Stimulated activated CD4-positive, alpha-beta T cell treated with anti-CD3 and anti-CD28 coated beads, Interleukin-15, amount 100 ng/mL, for 1 hour (primary cell): ENCODE data around the gene OXER1.

Source experiments
- DNase-seq, 2 donors: peaks; one replicate each; pipeline ENCODE4 v3.0.0-alpha.2; 2020; ENCODE audit warnings: low read depth in 1 of 2, low spot score in 1 of 2

The OXER1 gene

GRCh38 chr2:42794271-42795046, 30.5 kb upstream of the OXER1 start:
- DNase-seq: no peak

- DNase-seq: no peak
Measured at GRCh38 chr2:42793334-42794270, 29.7 kb upstream of the OXER1 start.

GRCh38 chr2:42792583-42793333, 28.8 kb upstream of the OXER1 start, which contains the start of gene HAAO:
TSS of gene HAAO (minus strand) at chr2:42792583. CDS start at chr2:42792536, 47 bp downstream.
- DNase-seq: no peak

- DNase-seq: no peak
Measured at GRCh38 chr2:42792087-42792582, 28.2 kb upstream of the OXER1 start.

GRCh38 chr2:42791606-42792005, 27.7 kb upstream of the OXER1 start:
- DNase-seq: no peak

- DNase-seq: no peak
Measured at GRCh38 chr2:42789751-42790150, 25.8 kb upstream of the OXER1 start.

- no peak for DNase-seq
Measured at GRCh38 chr2:42788882-42789281, 24.9 kb upstream of the OXER1 start.

- no peak for DNase-seq
Measured at GRCh38 chr2:42788478-42788793, 24.5 kb upstream of the OXER1 start.

GRCh38 chr2:42787788-42788477, 24.0 kb upstream of the OXER1 start:
- DNase-seq: no peak

- no peak for DNase-seq
Measured at GRCh38 chr2:42787424-42787787, 23.5 kb upstream of the OXER1 start.

GRCh38 chr2:42786561-42787345, 22.8 kb upstream of the OXER1 start:
- DNase-seq: no peak

- no peak for DNase-seq
Measured at GRCh38 chr2:42784204-42784880, 20.4 kb upstream of the OXER1 start.

- DNase-seq: no peak
Measured at GRCh38 chr2:42783511-42783910, 19.6 kb upstream of the OXER1 start.

- DNase-seq: no peak
Measured at GRCh38 chr2:42781181-42781580, 17.2 kb upstream of the OXER1 start.

- DNase-seq: no peak
Measured at GRCh38 chr2:42777883-42778805, 14.2 kb upstream of the OXER1 start.

- DNase-seq: no peak
Measured at GRCh38 chr2:42775810-42776209, 11.9 kb upstream of the OXER1 start.

- DNase-seq: no peak
Measured at GRCh38 chr2:42775186-42775585, 11.3 kb upstream of the OXER1 start.

GRCh38 chr2:42771546-42772153, 7.7 kb upstream of the OXER1 start:
- no peak for DNase-seq
